Adipocyte (in vitro differentiated cells): ENCODE data around the gene BAK1.
"Not testable (repeated sequence)": the region's sequence is repeated elsewhere in the genome, so short reads cannot be mapped to it uniquely, and the experiment has no call there.

Experiments
- DNase-seq: peaks from one replicate; pipeline ENCODE4 v3.0.0-alpha.2; 2015; ENCODE audit warnings: low read depth
- H3K27me3 ChIP-seq: replicated peaks from 2 replicates; pipeline ENCODE4 v1.7.0; 2013; ENCODE audit warnings: mild to moderate bottlenecking, low read length, moderate library complexity; ENCODE audit not compliant: control insufficient read depth, insufficient read depth
- H3K36me3 ChIP-seq: 2 replicates; pipeline ENCODE4 v1.7.0; 2013; ENCODE audit warnings: low read length, mild to moderate bottlenecking, moderate library complexity; ENCODE audit not compliant: control insufficient read depth, insufficient read depth, severe bottlenecking
- H3K4me1 ChIP-seq: 2 replicates; pipeline ENCODE4 v1.7.0; 2013; ENCODE audit warnings: mild to moderate bottlenecking, low read length, moderate library complexity; ENCODE audit not compliant: control insufficient read depth, insufficient read depth
- H3K4me3 ChIP-seq: 2 replicates; pipeline ENCODE4 v1.7.0; 2013; ENCODE audit warnings: mild to moderate bottlenecking, low read length, moderate library complexity
- H3K9ac ChIP-seq: 2 replicates; pipeline ENCODE4 v1.7.0; 2013; ENCODE audit warnings: mild to moderate bottlenecking, low read length, moderate library complexity
- H3K9me3 ChIP-seq: 2 replicates; pipeline ENCODE4 v1.7.0; 2013; ENCODE audit warnings: mild to moderate bottlenecking, low read length, moderate library complexity; ENCODE audit not compliant: control insufficient read depth

The BAK1 gene

DNA sequence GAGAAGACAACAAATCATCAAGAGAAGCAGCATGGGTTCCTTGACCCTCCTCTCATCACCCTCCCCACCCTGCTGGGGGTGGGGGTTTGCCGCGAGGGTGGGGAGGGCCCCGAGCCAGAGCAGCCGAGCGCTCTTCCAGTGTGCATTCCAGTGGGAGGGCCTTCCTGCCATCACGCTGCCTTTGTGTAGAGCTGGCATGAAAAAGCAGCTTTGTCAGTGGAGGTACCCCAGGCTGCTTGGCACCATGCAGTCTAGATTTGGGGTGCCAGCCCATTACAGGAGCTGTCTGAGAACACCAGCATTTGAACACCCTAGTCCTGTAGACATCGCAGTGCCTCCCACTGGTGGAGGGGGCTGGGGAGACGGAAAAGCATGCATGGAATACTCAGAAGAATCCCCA, 12.2 kb downstream of the BAK1 start:
- Histone ChIP-seq H3K9me3 (no peaks in the 10 kb centered on the region), H3K4me3 (no peak overlapping the region), H3K9ac (no peak overlapping the region), H3K36me3 (no peaks in the 10 kb centered on the region), H3K4me1 (peaks cover 14% of the 10 kb centered on the region), H3K27me3 (no peaks in the 10 kb centered on the region)
- no peak for DNase-seq

DNA sequence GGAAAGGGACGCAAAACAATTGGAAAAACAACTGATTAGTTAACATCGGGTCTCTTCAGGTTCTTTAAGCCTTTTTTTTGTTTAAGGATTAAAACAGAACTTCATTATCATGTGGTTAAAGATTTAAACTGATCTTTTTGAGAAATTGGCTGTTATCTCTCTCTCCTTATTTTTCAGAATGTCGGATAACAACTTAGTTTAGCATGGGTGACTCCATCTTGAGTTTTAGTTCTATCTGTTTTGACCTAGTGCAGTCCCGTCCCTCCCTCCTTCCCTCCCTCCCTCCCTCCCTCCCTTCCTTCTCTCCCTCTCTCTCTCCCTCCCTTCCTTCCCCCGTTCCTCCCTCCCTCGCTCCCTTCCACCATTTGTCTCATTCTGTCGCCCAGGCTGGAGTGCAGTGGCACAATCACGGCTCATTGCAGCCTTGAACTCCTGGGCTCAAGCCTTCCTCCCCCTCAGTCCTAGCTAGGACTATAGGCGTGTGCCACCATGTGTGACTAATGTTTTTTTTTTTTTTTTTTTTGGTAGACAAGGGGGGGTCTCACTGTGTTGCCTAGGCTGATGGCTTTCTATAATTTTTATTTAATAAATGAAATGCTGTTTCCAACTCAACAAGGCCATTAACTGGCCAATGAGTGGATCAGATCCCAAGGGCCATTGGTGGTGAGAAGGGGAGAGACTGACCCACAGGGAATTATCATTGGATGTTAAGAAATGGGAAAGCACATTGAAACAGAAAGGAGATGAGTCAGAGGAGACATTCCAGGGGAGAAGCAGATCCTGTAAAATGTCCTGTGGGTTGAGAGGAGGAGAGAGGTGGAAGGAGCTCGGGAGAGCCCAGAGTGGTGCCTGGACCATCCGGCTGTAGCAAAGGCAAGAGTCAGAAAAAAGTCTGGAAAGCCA, 13.6 kb downstream of the BAK1 start:
- H3K9me3 ChIP-seq: no peaks in the 10 kb centered on the region
- H3K36me3 ChIP-seq: no peaks in the 10 kb centered on the region
- H3K27me3 ChIP-seq: no peaks in the 10 kb centered on the region
- peak; percentile 14 for DNase-seq
- no peak overlapping the region for H3K4me3 ChIP-seq
- no peak overlapping the region for H3K9ac ChIP-seq
- H3K4me1 ChIP-seq: peaks cover 7% of the 10 kb centered on the region

DNA sequence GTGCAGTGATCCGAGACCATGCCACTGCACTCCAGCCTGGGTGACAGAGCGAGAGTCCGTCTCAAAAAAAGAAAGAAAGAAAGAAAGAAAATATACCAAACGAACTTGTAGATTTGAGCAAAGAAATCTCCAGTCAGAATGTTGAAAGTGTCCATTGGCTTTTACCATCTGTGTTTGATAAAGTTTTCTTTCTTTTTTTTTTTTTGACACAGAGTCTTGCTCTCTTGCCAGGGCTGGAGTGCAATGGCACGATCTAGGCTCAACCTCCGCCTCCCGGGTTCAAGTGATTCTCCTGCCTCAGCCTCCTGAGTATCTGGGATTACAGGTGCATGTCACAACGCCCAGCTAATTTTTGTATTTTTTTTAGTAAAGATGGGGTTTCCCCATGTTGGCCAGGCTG, 21.3 kb downstream of the BAK1 start:
- no peaks in the 10 kb centered on the region for H3K4me1 ChIP-seq

DNA sequence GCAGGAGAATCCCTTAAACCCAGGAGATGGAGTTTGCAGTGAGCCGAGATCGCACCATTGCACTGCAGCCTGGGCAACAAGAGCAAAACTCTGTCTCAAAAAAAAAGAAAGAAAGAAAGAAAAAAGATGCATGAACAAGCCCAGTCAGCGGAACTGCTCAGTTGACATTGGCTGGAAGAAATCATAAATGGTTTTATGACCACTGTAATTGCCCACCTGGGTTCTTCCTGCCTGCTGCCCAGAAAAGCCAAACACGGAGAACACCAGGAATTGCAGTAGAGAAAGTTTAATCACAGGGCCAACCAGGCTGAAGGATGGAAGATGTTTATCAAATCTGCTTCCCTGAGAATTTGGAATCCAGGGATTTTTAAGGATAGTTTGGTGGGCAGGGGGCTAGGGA, 22.7 kb downstream of the BAK1 start:
- Histone ChIP-seq H3K9ac (no peak overlapping the region), H3K4me3 (no peak overlapping the region), H3K36me3 (no peaks in the 10 kb centered on the region), H3K4me1 (no peaks in the 10 kb centered on the region), H3K9me3 (peaks cover 7% of the 10 kb centered on the region), H3K27me3 (no peaks in the 10 kb centered on the region)
- DNase-seq: no peak

More for the DNA sequence above, 21.3 kb downstream of the BAK1 start:
- H3K36me3 ChIP-seq: no peaks in the 10 kb centered on the region
- H3K9me3 ChIP-seq: peaks cover 7% of the 10 kb centered on the region
- no peaks in the 10 kb centered on the region for H3K27me3 ChIP-seq
- no peak overlapping the region for H3K9ac ChIP-seq
- no peak for DNase-seq
- H3K4me3 ChIP-seq: no peak overlapping the region

DNA sequence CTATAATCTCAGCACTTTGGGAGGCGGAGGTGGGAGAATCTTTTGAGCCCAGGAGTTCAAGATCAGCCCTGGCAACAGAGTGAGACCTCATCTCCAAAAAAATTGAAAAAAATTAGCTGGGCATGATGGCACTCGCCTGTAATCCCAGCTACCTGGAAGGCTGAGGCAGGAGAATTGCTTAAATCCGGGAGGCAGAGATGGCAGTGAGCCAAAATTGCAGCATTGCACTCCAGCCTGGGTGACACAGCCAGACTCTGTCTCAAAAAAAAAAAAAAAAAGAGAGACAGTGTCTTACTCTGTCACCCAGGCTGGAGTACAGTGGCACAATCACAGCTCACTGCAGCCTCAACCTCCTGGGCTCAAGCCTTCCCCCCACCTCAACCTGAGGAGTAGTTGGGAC, 27.2 kb downstream of the BAK1 start:
- not testable (repeated sequence) for H3K27me3 ChIP-seq, H3K4me3 ChIP-seq, H3K36me3 ChIP-seq, DNase-seq, H3K9ac ChIP-seq, H3K4me1 ChIP-seq, H3K9me3 ChIP-seq

DNA sequence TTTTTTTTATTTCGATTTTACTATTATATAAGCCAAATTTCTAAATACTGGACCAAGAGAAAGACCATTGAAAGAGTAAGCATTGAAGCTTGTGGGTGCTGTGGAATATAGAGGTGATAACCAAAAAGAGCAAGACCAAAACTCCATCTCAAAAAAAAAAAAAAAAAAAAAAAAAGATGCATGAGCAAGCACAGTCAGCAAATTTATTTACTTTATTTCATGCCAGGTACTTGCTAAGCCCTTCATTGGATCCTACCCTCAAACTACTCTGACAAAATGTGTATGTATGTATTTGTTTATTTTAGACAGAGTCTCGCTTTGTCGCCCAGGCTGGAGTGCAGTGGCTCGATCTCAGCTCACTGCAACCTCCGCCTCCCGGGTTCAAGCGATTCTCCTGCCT, 27.8 kb downstream of the BAK1 start:
- DNase-seq: no peak
- Histone ChIP-seq H3K27me3 (peaks cover 2% of the 10 kb centered on the region), H3K4me3 (no peak overlapping the region), H3K36me3 (no peaks in the 10 kb centered on the region), H3K9me3 (no peaks in the 10 kb centered on the region), H3K9ac (no peak overlapping the region), H3K4me1 (no peaks in the 10 kb centered on the region)

DNA sequence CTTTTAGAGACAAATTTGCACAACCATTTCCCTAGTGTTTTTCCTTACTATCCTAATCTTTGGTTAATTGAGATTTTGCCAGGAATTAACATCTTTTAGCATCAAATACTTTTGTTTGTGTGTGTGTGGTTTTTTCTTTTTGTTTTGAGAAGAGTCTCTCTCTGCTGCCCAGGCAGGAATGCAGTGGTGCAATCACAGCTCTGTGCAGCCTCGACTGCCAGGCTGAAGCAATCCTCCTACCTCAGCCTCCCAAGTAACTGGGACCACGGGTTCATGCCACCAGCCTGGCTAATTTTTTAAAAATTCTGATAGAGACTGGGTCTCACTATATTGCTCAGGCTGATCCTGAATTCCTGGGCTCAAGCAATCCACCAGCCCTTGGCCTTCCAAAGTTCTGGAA, 28.5 kb downstream of the BAK1 start:
- H3K9me3 ChIP-seq: no peaks in the 10 kb centered on the region
- no peak for DNase-seq
- H3K4me3 ChIP-seq: no peak overlapping the region
- peaks cover 2% of the 10 kb centered on the region for H3K27me3 ChIP-seq
- H3K4me1 ChIP-seq: no peaks in the 10 kb centered on the region
- H3K36me3 ChIP-seq: no peaks in the 10 kb centered on the region
- no peak overlapping the region for H3K9ac ChIP-seq

DNA sequence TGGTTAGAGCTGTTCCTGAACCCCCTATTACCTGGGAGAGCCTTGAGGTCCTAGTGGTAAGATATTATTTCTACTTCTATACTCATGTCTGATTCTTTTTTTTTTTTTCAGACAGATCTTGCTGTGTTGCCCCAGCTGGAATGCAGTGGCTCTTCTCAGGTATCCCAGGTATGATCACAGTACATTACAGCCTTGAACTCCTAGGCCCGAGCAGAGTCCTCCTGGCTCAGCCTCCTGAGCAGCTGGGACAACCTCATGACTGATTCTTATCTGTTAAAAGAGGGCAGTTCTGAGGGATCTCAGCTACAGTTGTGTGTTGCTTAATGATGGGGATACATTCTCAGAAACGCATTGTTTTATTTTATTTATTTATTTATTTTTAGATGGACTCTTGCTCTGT, 30.2 kb downstream of the BAK1 start:
- DNase-seq: no peak
- H3K9me3 ChIP-seq: no peaks in the 10 kb centered on the region
- H3K36me3 ChIP-seq: no peaks in the 10 kb centered on the region
- H3K4me3 ChIP-seq: no peak overlapping the region
- H3K27me3 ChIP-seq: peaks cover 8% of the 10 kb centered on the region
- H3K4me1 ChIP-seq: no peaks in the 10 kb centered on the region
- H3K9ac ChIP-seq: no peak overlapping the region

- Histone ChIP-seq H3K4me3 (no peak overlapping the region), H3K9me3 (no peaks in the 10 kb centered on the region), H3K27me3 (peaks cover 9% of the 10 kb centered on the region), H3K36me3 (no peaks in the 10 kb centered on the region), H3K4me1 (no peaks in the 10 kb centered on the region), H3K9ac (no peak overlapping the region)
- no peak for DNase-seq
Observed at GRCh38 chr6:33549196-33549595, 30.9 kb downstream of the BAK1 start.

DNA sequence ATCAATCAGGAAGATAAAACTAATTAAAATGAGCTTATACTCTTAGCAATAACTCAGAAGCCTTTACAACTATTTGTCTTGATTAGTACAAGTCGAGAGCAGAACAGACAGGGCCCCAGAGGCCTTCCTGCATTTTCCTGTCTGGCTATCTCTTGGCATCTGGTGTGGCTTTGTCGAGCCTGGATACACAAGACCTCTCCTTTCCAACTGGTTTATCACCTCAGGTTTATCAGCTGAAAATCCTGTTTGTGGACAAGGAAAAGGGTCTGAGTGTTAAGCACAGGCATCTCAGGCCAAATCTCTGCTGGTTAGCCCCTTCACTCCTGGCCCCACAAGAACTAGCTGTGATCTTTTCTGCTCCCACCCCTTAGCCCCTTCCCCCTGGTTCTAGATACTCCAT, 32.6 kb downstream of the BAK1 start:
- Histone ChIP-seq H3K4me1 (no peaks in the 10 kb centered on the region), H3K4me3 (no peak overlapping the region), H3K9ac (no peak overlapping the region), H3K9me3 (no peaks in the 10 kb centered on the region), H3K27me3 (peaks cover 9% of the 10 kb centered on the region), H3K36me3 (no peaks in the 10 kb centered on the region)
- no peak for DNase-seq

GRCh38 chr6:33546766-33547165, 33.3 kb downstream of the BAK1 start:
- no peak overlapping the region for H3K9ac ChIP-seq
- H3K9me3 ChIP-seq: no peaks in the 10 kb centered on the region
- DNase-seq: no peak
- no peak overlapping the region for H3K4me3 ChIP-seq
- peaks cover 9% of the 10 kb centered on the region for H3K27me3 ChIP-seq
- H3K36me3 ChIP-seq: no peaks in the 10 kb centered on the region
- H3K4me1 ChIP-seq: no peaks in the 10 kb centered on the region

DNA sequence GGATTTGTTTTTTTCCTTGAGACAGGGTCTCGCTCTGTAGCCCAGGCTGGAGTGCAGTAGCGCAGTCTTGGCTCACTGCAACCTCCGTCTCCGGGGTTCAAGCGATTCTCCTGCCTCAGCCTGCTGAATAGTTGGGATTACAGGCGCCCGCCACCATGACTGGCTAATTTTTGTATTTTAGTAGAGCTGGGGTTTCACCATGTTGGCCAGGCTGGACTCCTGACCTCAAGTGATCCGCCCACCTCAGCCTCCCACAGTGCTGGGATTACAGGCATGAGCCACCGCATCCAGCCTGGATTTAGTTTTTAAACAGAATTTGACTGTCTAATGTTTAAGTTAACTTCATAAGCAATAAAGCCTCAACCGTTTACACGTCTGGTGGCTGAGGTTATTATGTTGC, 34.8 kb downstream of the BAK1 start:
- not testable (repeated sequence) for H3K4me1 ChIP-seq, H3K27me3 ChIP-seq, H3K36me3 ChIP-seq, H3K9me3 ChIP-seq, H3K4me3 ChIP-seq, H3K9ac ChIP-seq, DNase-seq
